K562 (cell line): ENCODE results near the gene SELENOO. TPM values are rescaled to one million over a fixed set of nuclear protein-coding genes. Genes with fewer than 3 reads are reported as not detected.

Source experiments
- FOSL1 ChIP-seq: fragments of 200-800 bp; sonication (Bioruptor generic); conservative IDR thresholded peaks from 2 replicates; pipeline ENCODE4 v1.6.1; 2016; ENCODE audit warnings: missing genetic modification characterization, missing compliant biosample characterization
- GABPB1 ChIP-seq: sonication (generic); formaldehyde crosslinking; IDR thresholded peaks from 2 replicates; pipeline ENCODE4 v1.8.0; 2022; ENCODE audit warnings: mild to moderate bottlenecking, missing genetic modification reagents
- KAT7 ChIP-seq: sonication (generic); formaldehyde crosslinking; IDR thresholded peaks from 2 replicates; pipeline ENCODE4 v1.8.0; 2022; ENCODE audit warnings: missing genetic modification reagents, mild to moderate bottlenecking, borderline replicate concordance
- MAFG ChIP-seq: fragments of 450-650 bp; conservative IDR thresholded peaks from 2 replicates; pipeline ENCODE4 v1.6.1; 2016; ENCODE audit warnings: missing genetic modification characterization, missing compliant biosample characterization
- MEIS2 ChIP-seq: fragments of 450-650 bp; IDR thresholded peaks from 2 replicates; pipeline ENCODE4 v1.6.1; 2014; ENCODE audit warnings: mild to moderate bottlenecking; ENCODE audit not compliant: partially characterized antibody
- NCOA2 ChIP-seq, 2 experiments: fragments of 450-650 bp; IDR thresholded peaks; 2 replicates each; pipeline ENCODE4 v1.6.1; 2018; ENCODE audit warnings: mild to moderate bottlenecking in 2 of 2, moderate library complexity in 1 of 2; ENCODE audit not compliant: partially characterized antibody in 2 of 2
- RFX1 ChIP-seq: fragments of 450-650 bp; IDR thresholded peaks from 2 replicates; pipeline ENCODE4 v1.6.1; 2016; ENCODE audit warnings: mild to moderate bottlenecking, moderate library complexity
- RFX7 ChIP-seq: fragments of 250-450 bp; sonication (Bioruptor Pico); IDR thresholded peaks from 2 replicates; pipeline ENCODE4 v1.5.1; 2021; ENCODE audit warnings: mild to moderate bottlenecking
- STAT5A ChIP-seq: IDR thresholded peaks from 2 replicates; pipeline ENCODE4 v1.6.1; 2012; ENCODE audit warnings: low read length, inconsistent platforms, borderline replicate concordance
- TAF7 ChIP-seq: fragments of 450-650 bp; IDR thresholded peaks from 2 replicates; pipeline ENCODE4 v1.6.1; 2016; ENCODE audit warnings: missing genetic modification characterization, missing compliant biosample characterization
- TEAD4 ChIP-seq, 2 experiments: sonication (generic) in 1 of 2; formaldehyde crosslinking in 1 of 2; IDR thresholded peaks; 2 replicates each; pipeline versions ENCODE4 v1.6.1 to v1.8.0; 2012 to 2022; ENCODE audit warnings: borderline replicate concordance in 1 of 2, inconsistent platforms in 1 of 2, low read length in 1 of 2, mild to moderate bottlenecking in 1 of 2, missing genetic modification reagents in 1 of 2
- TSC22D4 ChIP-seq: fragments of 450-650 bp; IDR thresholded peaks from 2 replicates; pipeline ENCODE4 v1.6.1; 2016; ENCODE audit warnings: missing genetic modification characterization, missing biosample characterization, control low read depth
- YY1 ChIP-seq, 3 experiments: IDR thresholded peaks; 2 replicates each; pipeline ENCODE4 v1.6.1; 2011; ENCODE audit warnings: low read length in 2 of 3, mild to moderate bottlenecking in 2 of 3, moderate library complexity in 2 of 3, borderline replicate concordance in 1 of 3, control low read depth in 1 of 3, low read depth in 1 of 3; ENCODE audit not compliant: insufficient read depth in 3 of 3, insufficient replicate concordance in 2 of 3, control insufficient read depth in 1 of 3, insufficient read length in 1 of 3; ENCODE audit errors: extremely low read depth in 1 of 3
- ZNF407 ChIP-seq: fragments of 450-650 bp; IDR thresholded peaks from 2 replicates; pipeline ENCODE4 v1.6.1; 2016; ENCODE audit warnings: low read depth
- ZNF668 ChIP-seq: fragments of 250-450 bp; sonication (Bioruptor Pico); IDR thresholded peaks from 2 replicates; pipeline ENCODE4 v1.8.0; 2022; ENCODE audit warnings: mild to moderate bottlenecking, inconsistent platforms
- ZNF699 ChIP-seq: fragments of 250-450 bp; sonication (Bioruptor Pico); IDR thresholded peaks from 2 replicates; pipeline ENCODE4 v1.8.0; 2021; ENCODE audit warnings: mild to moderate bottlenecking, moderate library complexity; ENCODE audit not compliant: insufficient replicate concordance
- polyA plus RNA-seq, 8 experiments: library from polyadenylated mRNA; depleted of rRNA in 4 of 8; stranded (reverse) in 5 of 8; unstranded in 3 of 8; fragments of >200 nt; fragmentation: Nextera tagmentation in 2 of 8; fragmentation: Illumina TruSeq in 1 of 8; extraction: Ambion mirVana in 2 of 8; extraction: Trizol in 1 of 8; gene quantifications; 2 replicates each; pipeline versions ENCODE4 v1.2.1 to v1.2.3, GENCODE V29; 2011 to 2014; ENCODE audit warnings: inconsistent platforms in 1 of 8, missing spikeins in 1 of 8
- total RNA-seq, 7 experiments: library from RNA; depleted of rRNA in 6 of 7; stranded (reverse); fragments of >200 nt in 6 of 7; fragmentation: Illumina TruSeq in 2 of 7; extraction: Trizol in 2 of 7; gene quantifications; 2 replicates each; pipeline versions ENCODE4 v1.2.1 to v1.2.3, GENCODE V29; 2011 to 2021; ENCODE audit warnings: low replicate concordance in 1 of 7
- TF ChIP-seq, protein P1 (sequence below): fragments of 450-650 bp; IDR thresholded peaks from 2 replicates; pipeline ENCODE4 v1.6.1; 2014; ENCODE audit warnings: low read depth, mild to moderate bottlenecking, moderate library complexity, borderline replicate concordance

The SELENOO gene
- total and polyA plus RNA-seq, 9 of the 15 experiments (the other 6 are each of a cell fraction or from before 2014, with no cell fraction given): 0.37 to 24.9 (median 8.3) TPM

GRCh38 chr22:50250555-50251476, 50.0 kb downstream of the SELENOO start, which contains the start of gene HDAC10 (continued):
- TF ChIP-seq ZNF407 (no peak), RFX1 (no peak), TAF7 (tag) (no peak), STAT5A (no peak), ZNF668 (CRISPR knock-in tag) (no peak), ZNF699 (CRISPR knock-in tag) (no peak), TEAD4 (IDR thresholded peaks at IDR 0.05; ENCODE audit: low read length) (no peak), TEAD4 (CRISPR knock-in tag; IDR thresholded peaks at IDR 0.05; ENCODE audit: borderline replicate concordance) (no peak), MAFG (no peak), TSC22D4 (tag) (no peak), KAT7 (CRISPR knock-in tag) (0 out of 2 replicates have a peak, but pooled peaks have one; percentile 62), YY1 (IDR thresholded peaks at IDR 0.05; ENCODE audit: borderline replicate concordance in 1 of 3, control insufficient read depth in 1 of 3, extremely low read depth in 1 of 3, insufficient read depth in 3 of 3, insufficient read length in 1 of 3, insufficient replicate concordance in 2 of 3, low read depth in 1 of 3, low read length in 2 of 3) (peak in 1 of 3 experiments; percentile 11), MEIS2 (no peak), GABPB1 (peak; percentile 56; the same call in 1 of the 2 replicates), NCOA2 (IDR thresholded peaks at IDR 0.05; ENCODE audit: partially characterized antibody in 2 of 2) (no peak), RFX7 (CRISPR knock-in tag) (no peak), FOSL1 (tag) (no peak)
- TF ChIP-seq, protein P1, sequence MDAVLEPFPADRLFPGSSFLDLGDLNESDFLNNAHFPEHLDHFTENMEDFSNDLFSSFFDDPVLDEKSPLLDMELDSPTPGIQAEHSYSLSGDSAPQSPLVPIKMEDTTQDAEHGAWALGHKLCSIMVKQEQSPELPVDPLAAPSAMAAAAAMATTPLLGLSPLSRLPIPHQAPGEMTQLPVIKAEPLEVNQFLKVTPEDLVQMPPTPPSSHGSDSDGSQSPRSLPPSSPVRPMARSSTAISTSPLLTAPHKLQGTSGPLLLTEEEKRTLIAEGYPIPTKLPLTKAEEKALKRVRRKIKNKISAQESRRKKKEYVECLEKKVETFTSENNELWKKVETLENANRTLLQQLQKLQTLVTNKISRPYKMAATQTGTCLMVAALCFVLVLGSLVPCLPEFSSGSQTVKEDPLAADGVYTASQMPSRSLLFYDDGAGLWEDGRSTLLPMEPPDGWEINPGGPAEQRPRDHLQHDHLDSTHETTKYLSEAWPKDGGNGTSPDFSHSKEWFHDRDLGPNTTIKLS: 0 out of 2 replicates have a peak, but pooled peaks have one; percentile 29
